Measurements from ENCODE around the gene ASCC2.
A peak's percentile ranks its signal among the peaks of the same experiment; 100 is the strongest.

Gene ASCC2

DNA sequence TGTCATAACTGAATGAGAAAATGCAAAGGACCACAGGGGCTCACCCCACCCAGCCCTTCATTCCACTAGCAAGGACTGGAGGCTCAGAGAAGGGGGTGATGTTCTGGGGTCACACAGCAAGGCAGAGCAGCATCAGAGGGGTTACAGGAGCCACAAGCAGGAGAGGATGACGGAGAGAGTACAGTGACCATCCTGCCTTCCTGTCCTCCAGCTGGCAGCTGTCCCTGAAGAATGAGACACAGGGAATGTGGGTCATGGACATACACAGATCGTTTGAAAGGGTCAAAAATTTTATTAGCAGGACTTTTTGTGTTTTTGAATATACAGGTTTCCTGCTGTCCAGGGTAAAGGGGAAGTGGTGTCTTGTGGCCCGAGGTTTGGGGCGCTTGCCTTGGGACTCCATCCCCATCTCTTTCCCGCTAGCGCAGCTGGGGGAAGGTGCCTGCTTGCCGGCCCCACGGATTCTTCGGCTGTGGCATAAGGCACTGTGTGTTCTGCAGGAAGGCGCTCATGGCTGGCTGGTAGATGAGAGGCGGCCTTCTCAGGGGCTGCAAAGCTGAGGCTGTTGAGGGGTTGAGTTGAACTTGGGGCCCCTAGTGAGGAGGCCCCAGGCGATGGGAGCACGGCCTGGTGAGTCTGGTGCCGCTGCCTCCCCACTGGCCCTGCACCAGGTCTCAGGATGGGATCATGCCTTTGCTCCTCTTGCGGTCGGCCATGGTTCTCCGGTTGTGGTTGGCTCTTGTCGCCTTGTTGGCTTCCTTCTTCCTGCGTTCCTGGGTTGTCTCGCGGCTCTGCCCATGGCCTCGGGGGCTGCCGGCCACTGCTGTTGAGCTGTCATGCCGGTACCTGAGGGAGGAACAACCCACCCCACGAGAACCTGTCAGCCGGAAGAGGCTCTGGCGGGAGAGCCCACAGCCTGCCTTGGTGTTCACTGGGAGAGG is 49.5 kb downstream of the ASCC2 start:
- H3K27ac Mint-ChIP-seq (ENCODE audit: low read depth), result no peak overlapping the region
- DNase-seq (ENCODE audit: low spot score in 2 of 2) (no peak), ATAC-seq (replicated peaks; ENCODE audit: extremely low read depth, poor library complexity, severe bottlenecking) (no peak)
- H3K4me1 Mint-ChIP-seq, result no peaks in the 10 kb centered on the region
- H3K36me3 Mint-ChIP-seq (ENCODE audit: insufficient read depth), result peaks cover 26% of the 10 kb centered on the region
- H3K4me3 Mint-ChIP-seq, result no peak overlapping the region
- H3K9me3 Mint-ChIP-seq, result no peaks in the 10 kb centered on the region
- H3K27me3 Mint-ChIP-seq, result no peaks in the 10 kb centered on the region

GRCh38 chr22:29787371-29787980 is 50.6 kb downstream of the ASCC2 start:
- ATAC-seq (replicated peaks; ENCODE audit: extremely low read depth, poor library complexity, severe bottlenecking), result no peak
- Mint-ChIP-seq H3K4me3 (no peak overlapping the region), H3K27ac (ENCODE audit: low read depth) (no peak overlapping the region), H3K9me3 (no peaks in the 10 kb centered on the region), H3K27me3 (no peaks in the 10 kb centered on the region), H3K4me1 (no peaks in the 10 kb centered on the region), H3K36me3 (ENCODE audit: insufficient read depth) (peaks cover 21% of the 10 kb centered on the region)
- DNase-seq (ENCODE audit: low spot score in 2 of 2), result no peak

DNA sequence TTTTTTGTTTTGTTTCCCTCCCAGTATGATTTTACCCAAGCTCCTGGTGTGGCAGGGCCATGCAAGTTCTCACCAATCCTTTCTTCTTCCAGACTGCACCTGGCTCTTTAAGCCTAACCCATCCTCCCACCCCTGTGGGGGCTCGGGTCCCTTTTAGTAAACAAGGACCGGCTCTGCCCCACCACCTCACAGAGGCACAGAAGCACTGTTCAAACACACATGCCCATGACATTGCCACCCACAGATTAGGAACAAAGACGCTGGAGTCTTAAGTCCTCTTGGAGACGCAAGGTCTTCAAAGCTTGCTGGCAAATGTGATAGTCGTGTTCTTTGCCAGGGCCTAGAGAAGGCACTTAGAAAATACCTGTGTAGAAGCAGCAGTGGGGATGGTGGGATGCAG is 52.0 kb downstream of the ASCC2 start:
- H3K4me1 Mint-ChIP-seq, result no peaks in the 10 kb centered on the region
- no peaks in the 10 kb centered on the region for H3K9me3 Mint-ChIP-seq
- peaks cover 15% of the 10 kb centered on the region for H3K36me3 Mint-ChIP-seq (ENCODE audit: insufficient read depth)
- H3K27me3 Mint-ChIP-seq, result no peaks in the 10 kb centered on the region
- H3K4me3 Mint-ChIP-seq, result no peak overlapping the region
- H3K27ac Mint-ChIP-seq (ENCODE audit: low read depth), result no peak overlapping the region
- ATAC-seq (replicated peaks; ENCODE audit: extremely low read depth, poor library complexity, severe bottlenecking) (no peak), DNase-seq (ENCODE audit: low spot score in 2 of 2) (no peak)

DNA sequence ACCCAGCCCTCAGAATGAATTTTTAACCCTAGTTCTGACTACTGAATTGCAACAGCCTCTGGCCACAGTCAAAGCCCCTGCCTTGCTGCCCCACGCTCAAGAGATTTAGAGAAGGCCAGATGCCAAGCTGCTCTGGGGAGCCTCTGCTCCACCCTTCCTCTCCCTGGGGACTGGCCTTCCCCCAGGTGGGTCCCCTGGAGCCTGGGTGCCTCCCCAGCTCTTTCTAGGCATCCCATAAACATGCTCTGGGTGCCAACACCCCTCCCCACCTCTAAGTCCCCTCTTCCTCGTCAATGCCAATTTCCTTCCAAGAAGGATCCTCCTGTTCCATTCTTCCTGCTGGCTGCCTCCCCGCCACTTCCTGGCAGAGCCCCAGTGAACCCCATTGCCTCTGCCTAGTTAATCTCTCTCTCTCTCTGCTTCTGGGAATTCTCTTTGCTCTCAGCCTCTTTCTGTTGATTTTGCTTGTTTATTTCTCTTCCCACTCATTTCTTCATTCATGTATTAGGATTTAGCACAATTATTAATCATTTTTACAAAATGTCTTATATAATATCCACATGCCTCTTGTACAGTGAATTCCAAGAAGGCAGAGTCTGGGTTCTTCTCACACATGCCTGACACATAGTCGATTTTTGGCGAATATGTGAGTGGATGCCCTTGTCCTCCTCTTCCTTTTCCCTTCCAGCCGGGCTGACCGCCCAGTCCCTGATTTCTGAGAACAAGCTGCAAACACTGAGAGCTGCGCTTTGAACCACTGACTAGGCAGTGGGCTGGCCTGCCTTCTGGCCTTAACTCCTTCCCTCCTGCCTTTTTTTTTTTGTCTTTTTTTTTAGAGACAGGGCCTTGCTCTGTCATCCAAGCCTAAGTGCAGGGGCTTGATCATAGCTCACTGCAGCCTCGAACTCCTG is 53.4 kb downstream of the ASCC2 start:
- Mint-ChIP-seq H3K4me1 (no peaks in the 10 kb centered on the region), H3K27ac (ENCODE audit: low read depth) (peak overlapping the region; percentile 16), H3K9me3 (no peaks in the 10 kb centered on the region), H3K4me3 (no peak overlapping the region), H3K36me3 (ENCODE audit: insufficient read depth) (peaks cover 7% of the 10 kb centered on the region), H3K27me3 (no peaks in the 10 kb centered on the region)
- DNase-seq (ENCODE audit: low spot score in 2 of 2), result no peak
- no peak for ATAC-seq (replicated peaks; ENCODE audit: extremely low read depth, poor library complexity, severe bottlenecking)

- no peaks in the 10 kb centered on the region for H3K4me1 Mint-ChIP-seq
- no peak for ATAC-seq (replicated peaks; ENCODE audit: extremely low read depth, poor library complexity, severe bottlenecking)
- DNase-seq (ENCODE audit: low spot score in 2 of 2), result no peak
- H3K36me3 Mint-ChIP-seq (ENCODE audit: insufficient read depth), result no peaks in the 10 kb centered on the region
- H3K9me3 Mint-ChIP-seq, result no peaks in the 10 kb centered on the region
- no peaks in the 10 kb centered on the region for H3K27me3 Mint-ChIP-seq
- H3K4me3 Mint-ChIP-seq, result no peak overlapping the region
- H3K27ac Mint-ChIP-seq (ENCODE audit: low read depth), result no peak overlapping the region
These were observed 55.8 kb downstream of the ASCC2 start for GRCh38 chr22:29782061-29782845.

DNA sequence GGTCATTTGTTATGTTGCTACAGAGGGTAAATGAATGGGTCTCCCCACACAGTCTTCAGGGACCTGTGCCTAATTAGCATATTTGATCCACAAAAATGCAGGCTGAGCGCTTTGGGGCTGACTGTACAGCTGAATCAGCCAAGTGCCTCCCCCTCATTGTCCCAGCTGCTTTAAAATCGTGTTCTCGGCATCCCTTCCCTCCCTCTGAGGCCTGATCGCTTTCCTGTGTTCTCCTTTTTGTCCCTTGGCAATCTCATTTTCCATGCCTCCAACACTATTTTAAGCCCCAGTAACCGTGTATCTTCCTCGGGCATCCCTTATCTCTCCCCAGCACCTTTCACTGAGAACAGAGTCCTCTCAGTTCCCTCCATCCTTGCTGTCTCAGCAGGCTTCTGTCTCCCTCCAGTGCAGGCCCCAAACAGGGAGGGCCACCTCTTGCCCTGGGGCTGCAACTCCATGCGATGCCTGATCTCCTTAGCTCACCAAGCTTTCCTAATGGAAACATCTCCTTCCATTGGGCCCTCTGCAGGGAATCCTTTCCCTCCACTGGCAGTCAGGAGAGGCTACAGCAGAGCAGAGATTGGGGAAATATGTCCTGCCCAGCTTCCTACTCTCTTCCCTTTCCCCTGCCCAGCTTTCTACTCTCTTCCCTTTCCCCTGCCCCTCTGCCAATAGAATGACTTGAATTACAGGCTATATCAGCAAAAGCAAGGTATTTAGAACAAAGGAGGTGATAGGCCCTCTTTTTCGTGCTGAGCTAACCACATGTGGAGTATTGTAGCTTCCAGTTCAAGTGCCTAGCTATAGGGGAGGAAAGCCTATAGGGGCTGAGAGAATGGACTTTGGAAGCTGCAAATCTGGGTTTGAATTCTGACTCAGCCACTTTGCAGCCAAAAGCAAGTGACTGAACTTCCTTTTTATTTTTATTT is 57.1 kb downstream of the ASCC2 start:
- Mint-ChIP-seq H3K27me3 (no peaks in the 10 kb centered on the region), H3K4me3 (no peak overlapping the region), H3K27ac (ENCODE audit: low read depth) (peak overlapping the region; percentile 58), H3K4me1 (no peaks in the 10 kb centered on the region), H3K9me3 (no peaks in the 10 kb centered on the region), H3K36me3 (ENCODE audit: insufficient read depth) (no peaks in the 10 kb centered on the region)
- ATAC-seq (replicated peaks; ENCODE audit: extremely low read depth, poor library complexity, severe bottlenecking) (no peak), DNase-seq (ENCODE audit: low spot score in 2 of 2) (no peak)

DNA sequence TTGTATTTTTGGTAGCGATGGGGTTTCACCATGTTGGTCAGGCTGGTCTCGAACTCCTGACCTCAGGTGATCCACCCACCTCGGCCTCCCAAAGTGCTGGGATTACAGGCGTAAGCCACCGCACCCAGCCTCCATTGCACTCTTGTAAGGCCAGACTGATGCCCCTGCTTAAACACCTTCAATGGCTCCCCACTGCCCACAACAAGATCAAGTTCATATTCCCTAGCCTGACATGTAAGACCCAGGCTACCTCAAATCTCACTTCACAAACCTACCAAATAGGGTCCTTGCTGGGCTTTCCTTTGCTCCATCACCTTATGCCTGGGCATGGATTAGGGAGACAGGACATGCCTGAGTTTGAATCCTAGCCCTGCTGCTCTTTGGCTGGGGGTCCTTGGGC is 57.9 kb downstream of the ASCC2 start:
- Mint-ChIP-seq H3K4me3 (no peak overlapping the region), H3K9me3 (no peaks in the 10 kb centered on the region), H3K36me3 (ENCODE audit: insufficient read depth) (no peaks in the 10 kb centered on the region), H3K27me3 (no peaks in the 10 kb centered on the region), H3K27ac (ENCODE audit: low read depth) (no peak overlapping the region), H3K4me1 (no peaks in the 10 kb centered on the region)
- ATAC-seq (replicated peaks; ENCODE audit: extremely low read depth, poor library complexity, severe bottlenecking) (no peak), DNase-seq (ENCODE audit: low spot score in 2 of 2) (no peak)

DNA sequence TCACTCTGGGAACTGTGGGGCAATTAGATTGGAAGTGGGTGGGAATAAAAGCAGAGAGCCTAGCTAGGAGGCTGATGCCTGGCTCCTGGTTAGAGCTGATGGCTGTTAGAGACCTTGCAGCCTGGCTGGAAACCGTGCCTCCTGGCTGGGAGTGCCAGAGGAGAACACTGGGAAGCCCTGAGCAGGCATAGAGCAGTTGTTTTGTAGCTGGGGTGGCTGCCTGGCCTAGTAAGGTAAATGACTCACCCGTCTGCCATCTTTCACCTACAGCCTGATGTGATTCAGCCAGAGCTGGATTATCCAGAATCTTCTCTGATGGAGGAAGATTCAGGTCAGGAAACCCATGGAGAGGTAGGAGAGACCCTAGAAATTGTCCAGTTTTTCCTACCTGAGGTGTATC is 64.8 kb downstream of the ASCC2 start:
- H3K4me3 Mint-ChIP-seq, result no peak overlapping the region
- H3K4me1 Mint-ChIP-seq, result peaks cover 8% of the 10 kb centered on the region
- H3K27me3 Mint-ChIP-seq, result no peaks in the 10 kb centered on the region
- peaks cover 16% of the 10 kb centered on the region for H3K36me3 Mint-ChIP-seq (ENCODE audit: insufficient read depth)
- ATAC-seq (replicated peaks; ENCODE audit: extremely low read depth, poor library complexity, severe bottlenecking), result no peak
- DNase-seq (ENCODE audit: low spot score in 2 of 2), result no peak
- no peaks in the 10 kb centered on the region for H3K9me3 Mint-ChIP-seq
- no peak overlapping the region for H3K27ac Mint-ChIP-seq (ENCODE audit: low read depth)

- Mint-ChIP-seq H3K4me3 (no peak overlapping the region), H3K9me3 (no peaks in the 10 kb centered on the region), H3K36me3 (ENCODE audit: insufficient read depth) (peaks cover 21% of the 10 kb centered on the region), H3K27me3 (no peaks in the 10 kb centered on the region), H3K4me1 (peaks cover 18% of the 10 kb centered on the region), H3K27ac (ENCODE audit: low read depth) (no peak overlapping the region)
- no peak for DNase-seq (ENCODE audit: low spot score in 2 of 2)
- ATAC-seq (replicated peaks; ENCODE audit: extremely low read depth, poor library complexity, severe bottlenecking), result no peak
These were observed 65.9 kb downstream of the ASCC2 start for GRCh38 chr22:29772170-29772641.

DNA sequence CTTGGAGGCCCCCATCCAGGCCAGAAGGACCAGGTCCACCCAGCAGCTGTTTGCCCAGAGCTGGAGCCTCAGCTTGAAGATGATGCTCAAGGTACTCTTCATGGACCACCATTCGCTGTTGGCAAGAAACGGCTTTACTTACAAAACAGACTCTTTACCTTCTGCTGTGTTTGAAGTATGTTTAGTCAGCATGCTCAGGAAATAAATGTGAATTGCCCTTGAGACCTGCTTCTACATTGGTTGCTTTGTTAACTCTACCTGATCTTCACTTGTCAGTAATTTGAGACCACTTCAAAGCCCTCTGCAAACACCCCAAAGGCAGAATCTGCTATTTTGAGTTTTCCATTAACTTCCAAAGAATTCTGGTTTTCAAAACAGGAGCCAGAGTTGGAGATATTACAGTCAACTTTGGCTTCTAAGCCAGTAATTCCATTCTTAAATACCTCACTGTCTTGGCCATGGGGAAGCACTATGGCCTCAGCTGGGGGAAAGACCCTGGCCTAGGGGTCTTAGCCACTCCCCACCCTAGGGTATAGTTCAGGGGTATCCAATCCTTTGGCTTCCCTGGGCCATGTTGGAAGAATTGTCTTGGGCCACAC is 68.3 kb downstream of the ASCC2 start:
- H3K4me3 Mint-ChIP-seq, result no peak overlapping the region
- H3K27me3 Mint-ChIP-seq, result no peaks in the 10 kb centered on the region
- no peak for ATAC-seq (replicated peaks; ENCODE audit: extremely low read depth, poor library complexity, severe bottlenecking)
- peaks cover 25% of the 10 kb centered on the region for H3K36me3 Mint-ChIP-seq (ENCODE audit: insufficient read depth)
- H3K4me1 Mint-ChIP-seq, result peaks cover 37% of the 10 kb centered on the region
- no peaks in the 10 kb centered on the region for H3K9me3 Mint-ChIP-seq
- H3K27ac Mint-ChIP-seq (ENCODE audit: low read depth), result no peak overlapping the region
- no peak for DNase-seq (ENCODE audit: low spot score in 2 of 2)
